HG03558 (cell line): ENCODE data around the gene CMIP.

Experiments
- ATAC-seq: cut with Tn5 transposase; IDR thresholded peaks from one replicate; pipeline ENCODE4 v1.9.1; 2021; ENCODE audit warnings: moderate number of reproducible peaks; ENCODE audit not compliant: unreplicated experiment; ENCODE audit errors: extremely low read depth

Gene CMIP

DNA sequence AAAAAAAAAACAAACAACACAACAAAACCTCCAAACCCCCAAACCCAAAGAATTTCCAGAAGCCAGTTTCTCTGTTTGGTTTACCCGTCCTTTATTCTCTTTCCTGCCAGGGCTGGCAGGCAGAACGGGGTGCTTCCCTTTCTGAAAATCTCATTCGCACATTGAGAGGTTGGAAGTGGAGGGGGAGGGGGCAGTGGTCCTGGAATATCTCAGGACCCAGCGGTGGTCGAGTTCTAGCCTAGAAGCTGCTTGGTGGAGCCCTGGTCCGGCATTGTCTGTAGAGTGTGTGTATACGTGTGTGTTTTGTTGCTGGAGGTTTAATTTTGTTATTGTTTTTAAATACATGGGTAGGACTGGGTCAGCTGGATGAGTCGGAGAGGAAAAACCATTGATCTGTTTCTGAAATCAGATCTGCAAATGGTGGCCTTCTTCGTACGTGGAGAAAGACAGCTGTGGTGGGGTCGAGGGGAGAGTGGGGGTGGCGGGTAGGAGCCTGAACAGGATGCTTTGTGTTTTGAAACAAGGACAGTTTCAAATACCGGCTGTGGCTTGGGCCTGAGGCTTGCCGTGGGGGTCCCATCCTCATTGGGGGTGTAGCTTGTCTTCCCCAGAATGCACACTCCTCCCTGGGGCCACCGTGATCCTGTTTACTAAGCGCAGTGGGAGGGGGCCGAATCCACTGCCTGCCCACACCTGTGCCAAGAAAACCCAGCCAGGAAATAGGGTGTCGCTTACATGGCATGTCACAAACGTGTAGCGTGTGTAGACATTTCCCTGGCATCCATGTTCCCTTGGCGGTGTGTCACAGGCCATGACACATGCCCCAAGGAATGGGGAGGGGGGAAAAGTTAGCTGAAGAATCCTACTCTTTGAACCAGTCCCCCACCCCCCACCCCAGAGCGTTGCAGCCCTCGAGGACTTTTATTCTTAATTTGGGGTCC is 1.6 kb downstream of the CMIP start:
- ATAC-seq: no peak

- no peak for ATAC-seq
Measured at GRCh38 chr16:81446907-81447268, 2.3 kb downstream of the CMIP start.

DNA sequence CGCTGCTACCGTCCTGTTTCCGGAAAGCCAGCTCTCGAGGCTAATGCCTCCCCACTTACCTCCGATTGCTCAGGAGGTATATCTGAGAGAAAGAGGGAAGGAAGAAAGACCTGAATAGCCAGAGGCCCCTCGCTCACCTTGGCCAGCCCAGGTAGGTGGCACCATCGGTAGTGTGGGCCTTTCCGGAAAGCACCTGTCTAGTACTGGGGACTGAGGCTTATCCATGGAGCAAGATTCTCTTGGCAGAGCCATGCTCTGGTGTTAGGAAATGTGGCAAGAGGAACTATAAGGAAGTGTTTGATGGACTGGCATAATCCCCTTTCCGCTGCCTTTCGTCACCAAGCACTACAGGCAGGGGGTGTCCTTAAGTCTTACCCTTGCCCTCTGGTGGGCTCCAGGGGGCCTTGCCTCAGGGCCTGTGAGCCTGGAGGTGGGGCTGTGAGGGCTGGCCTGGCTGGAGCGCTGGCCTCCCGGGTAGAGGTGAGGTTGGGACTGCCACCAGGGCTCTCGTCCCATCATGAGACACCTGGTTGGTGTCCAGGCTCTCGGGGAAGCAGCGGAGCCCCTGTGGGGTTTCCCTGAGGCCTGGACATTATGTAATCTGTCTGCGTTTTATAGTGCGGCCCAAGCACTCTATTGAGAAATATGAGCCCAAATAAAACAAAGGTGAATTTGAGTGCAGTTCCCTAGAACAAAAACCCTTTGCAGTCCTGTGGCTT is 2.9 kb downstream of the CMIP start:
- no peak for ATAC-seq

GRCh38 chr16:81448154-81449131 is 3.8 kb downstream of the CMIP start:
- ATAC-seq: no peak

- ATAC-seq: no peak
Measured at GRCh38 chr16:81449241-81449640, 4.6 kb downstream of the CMIP start.

- ATAC-seq: no peak
Measured at GRCh38 chr16:81449899-81450608, 5.4 kb downstream of the CMIP start.

DNA sequence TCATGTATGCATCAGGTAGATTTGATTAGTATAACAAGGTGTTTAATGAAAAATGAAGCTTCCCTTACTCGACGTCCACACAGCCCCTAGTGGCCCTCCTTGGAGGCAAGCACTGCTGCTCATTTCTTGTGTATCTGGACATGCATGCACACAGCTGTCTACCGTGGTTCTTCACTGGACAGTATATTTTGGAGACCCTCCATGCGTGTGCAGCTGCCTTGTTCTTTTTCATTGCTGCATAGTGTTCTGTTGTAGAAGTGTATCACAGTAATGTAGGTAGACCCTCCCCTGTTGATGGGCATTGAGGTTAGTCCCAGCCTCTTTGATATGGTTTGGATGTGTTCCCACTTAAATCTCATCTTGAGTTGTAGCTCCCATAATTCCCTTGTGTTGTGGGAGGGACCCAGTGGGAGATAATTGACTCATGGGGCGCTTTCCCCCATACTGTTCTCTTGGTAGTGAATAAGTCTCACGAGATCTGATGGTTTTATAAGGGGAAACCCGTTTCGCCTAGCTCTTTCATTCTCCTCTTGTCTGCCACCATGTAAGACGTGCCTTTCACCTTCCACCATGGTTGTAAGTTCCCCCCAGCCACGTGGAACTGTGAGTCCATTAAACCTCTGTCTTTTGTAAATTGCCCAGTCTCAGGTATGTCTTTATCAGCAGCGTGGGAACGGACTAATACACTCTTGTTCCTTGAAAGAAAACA is 6.3 kb downstream of the CMIP start:
- ATAC-seq: no peak

GRCh38 chr16:81451753-81452680 is 7.4 kb downstream of the CMIP start:
- ATAC-seq: no peak

DNA sequence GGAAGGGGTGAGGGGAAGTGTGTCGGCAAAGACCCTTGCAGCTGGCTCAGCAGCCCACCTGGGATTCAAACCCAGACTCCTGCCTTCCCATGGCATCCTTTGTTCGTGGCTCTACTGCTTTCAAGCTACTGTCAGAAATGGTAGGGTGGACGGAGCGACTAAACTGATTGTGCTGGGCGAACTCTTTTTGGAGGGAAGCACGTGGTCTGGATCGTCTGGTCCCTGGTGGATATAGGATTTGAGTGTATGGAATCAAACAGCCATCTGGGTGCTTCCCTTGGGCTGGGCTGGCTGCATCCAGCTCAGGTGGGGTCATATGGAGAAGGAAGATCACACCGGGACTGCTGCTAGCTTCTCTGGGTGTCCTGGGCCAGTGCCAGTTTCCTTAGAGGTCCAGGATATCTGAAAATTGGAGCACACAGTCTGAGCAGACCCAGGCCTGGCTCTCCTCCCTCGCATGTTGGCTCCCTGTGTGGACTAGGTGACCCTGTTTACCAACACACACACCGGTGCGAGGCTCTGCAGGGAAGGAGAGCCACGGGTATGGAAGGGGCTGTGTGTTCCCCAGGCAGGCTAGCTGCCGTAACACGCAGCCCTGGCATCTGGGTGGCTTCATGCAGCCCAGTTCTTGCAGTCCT is 8.6 kb downstream of the CMIP start:
- no peak for ATAC-seq

- no peak for ATAC-seq
Measured at GRCh38 chr16:81454044-81454443, 9.4 kb downstream of the CMIP start.

DNA sequence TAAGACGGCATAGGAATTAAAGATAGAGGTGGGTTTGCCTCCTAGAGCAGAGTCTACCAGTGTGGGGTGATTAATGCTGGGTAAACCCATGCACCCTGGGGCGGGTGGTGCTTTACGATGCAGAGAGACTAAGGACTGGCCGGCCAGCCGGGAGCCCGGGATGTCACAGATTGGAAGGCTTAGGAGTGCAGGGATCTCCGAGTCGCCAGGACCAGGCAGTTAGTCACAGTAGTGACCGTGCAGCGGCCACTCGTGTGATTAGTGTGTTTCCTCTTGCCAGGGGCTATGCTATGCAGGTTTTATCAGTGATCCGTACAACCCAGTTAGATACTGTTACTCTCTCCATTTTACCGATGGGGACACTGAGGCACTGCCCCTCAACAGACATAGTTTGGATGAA is 10.4 kb downstream of the CMIP start:
- ATAC-seq: no peak

DNA sequence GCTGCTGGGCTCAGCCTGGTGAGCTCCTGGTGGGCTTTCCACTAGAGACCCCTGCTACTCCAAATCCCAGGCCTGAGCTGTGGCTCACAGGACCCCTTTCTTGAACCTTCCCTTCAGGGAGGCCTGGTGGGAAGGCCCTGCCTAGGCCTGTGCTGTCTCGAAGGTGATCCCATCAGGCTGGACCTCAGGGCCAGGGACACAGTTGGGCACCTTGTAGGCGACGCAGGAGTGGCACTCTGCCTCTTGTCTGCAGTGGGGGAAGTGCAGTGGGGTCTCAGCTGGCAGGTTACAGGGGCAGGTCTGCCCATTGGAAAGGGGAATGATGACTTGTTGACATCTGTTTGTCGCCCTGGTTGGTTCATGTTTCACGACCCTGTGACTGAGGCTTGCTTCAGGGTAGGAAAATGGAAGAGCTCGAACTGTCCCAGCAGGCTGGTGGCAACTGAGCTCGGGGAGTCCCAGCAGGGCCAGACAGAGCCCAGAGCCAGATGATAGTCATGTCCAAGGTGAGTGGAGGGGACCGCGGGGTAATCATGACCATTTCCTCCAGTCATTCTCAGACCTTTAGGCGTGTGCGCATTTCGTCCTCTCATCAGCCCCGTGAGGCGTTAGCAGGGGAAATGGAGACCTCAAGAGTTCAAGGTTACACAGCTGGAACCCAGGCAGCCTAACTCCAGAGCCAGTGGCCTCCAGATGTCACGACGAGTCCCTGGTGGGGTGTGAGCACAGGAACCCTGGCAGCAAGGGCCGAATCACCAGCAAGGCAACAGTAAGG is 11.3 kb downstream of the CMIP start:
- ATAC-seq: no peak

DNA sequence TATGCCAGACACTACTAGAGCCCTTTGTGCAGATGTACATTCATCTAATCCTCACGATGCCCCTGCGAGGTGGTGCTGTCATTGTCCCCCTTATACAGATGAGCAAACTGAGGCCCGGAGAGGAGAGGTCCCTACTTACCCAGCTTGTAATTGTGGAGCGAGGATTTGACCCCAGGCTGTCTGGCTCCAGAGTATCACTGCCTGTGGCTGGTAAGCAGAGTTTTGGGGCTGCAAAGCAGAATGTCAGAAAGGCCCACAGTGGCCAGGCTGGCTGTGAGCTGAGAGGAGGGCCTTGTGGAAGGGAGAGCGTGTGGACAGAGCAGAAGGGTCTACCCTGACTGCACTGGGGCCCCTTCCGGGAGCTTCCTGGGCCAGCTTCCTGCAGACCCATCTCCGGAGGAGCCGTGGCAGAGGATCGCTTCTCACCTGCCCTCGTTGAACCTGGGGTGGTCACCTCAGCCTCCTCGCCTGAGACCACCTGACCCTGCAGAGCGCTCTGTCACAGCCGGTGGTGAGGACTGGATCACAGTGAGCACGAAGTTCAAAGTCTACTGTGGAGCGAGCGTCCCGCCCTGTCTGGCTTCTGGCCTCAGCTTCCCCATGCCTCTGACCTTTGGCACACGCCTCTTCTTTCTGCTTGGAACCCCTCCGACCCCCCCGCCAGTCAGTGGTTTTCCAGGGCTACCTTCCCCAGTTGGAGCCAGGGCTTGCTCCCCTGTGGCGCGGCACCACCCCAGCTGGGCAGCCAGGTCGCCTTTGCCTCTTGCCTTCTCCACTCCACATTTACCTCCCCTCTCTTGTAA is 12.1 kb downstream of the CMIP start:
- no peak for ATAC-seq

DNA sequence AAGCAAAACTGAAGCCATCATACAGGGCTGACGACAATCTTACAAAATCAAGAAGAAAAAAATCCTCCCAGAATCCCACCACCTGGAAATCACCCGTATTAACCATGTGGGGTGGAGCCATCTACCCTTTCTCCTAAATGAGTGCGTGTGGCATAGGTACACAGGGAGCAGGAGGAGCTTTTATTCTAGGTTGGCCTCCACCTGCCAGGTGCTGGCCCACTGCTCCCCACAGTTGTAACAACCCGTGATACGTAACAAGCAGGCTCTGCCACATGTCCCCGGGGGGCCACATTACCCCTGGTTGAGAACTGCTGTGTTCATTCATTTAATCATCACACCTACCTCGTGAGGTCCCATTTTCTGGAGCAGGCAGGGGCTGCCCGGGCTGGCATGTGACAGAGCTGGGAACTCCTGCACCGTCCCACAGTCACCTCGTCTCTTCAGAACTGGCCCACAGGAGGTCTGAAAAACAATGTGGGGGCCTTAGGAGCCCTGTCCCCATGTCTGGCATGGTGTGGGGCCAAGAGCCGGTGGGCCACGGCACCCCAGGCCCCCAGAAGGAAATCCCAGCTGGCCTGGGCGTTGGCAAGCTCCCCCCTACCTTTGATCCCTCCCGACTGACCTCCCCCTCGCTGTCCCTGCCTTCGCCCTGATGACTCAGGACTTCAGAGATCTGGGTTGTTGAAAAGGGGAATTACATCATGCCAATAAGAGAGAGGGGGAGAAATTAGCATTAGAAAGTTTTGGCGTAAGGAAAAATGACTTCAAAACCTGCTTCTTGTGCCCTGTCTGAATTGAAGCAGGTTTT is 12.9 kb downstream of the CMIP start:
- no peak for ATAC-seq

DNA sequence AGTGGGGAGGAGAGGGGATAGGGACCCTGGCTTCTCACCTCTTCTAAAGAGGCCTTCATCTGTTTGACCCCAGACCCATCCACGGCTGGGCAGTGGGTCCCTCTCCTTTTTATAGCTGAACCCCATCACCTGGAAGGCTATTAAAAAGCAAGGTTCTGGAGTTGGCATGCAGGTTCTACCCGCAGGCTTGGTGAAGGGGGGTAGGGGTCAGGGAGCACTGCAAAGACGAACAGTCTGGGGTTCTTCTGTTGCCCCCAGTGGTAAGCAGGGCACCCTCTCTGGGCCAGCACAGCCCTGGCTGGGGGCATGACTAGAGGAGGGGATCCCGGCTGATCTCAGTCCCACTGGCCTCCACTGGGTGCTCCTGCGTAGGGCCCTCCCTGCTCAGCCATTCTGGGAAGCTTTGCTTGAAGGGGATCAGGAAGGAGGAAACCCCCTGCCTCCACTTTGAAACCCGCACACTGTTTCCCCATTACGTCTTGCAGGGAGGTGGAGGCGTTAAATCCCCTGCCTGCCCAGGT is 13.6 kb downstream of the CMIP start:
- ATAC-seq: no peak
